ENCODE measurements around the gene MFNG.
"Not testable (repeated sequence)": the region's sequence is repeated elsewhere in the genome, so short reads cannot be mapped to it uniquely, and the experiment has no call there.

The MFNG gene, protein sequence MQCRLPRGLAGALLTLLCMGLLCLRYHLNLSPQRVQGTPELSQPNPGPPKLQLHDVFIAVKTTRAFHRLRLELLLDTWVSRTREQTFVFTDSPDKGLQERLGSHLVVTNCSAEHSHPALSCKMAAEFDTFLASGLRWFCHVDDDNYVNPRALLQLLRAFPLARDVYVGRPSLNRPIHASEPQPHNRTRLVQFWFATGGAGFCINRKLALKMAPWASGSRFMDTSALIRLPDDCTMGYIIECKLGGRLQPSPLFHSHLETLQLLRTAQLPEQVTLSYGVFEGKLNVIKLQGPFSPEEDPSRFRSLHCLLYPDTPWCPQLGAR

DNA sequence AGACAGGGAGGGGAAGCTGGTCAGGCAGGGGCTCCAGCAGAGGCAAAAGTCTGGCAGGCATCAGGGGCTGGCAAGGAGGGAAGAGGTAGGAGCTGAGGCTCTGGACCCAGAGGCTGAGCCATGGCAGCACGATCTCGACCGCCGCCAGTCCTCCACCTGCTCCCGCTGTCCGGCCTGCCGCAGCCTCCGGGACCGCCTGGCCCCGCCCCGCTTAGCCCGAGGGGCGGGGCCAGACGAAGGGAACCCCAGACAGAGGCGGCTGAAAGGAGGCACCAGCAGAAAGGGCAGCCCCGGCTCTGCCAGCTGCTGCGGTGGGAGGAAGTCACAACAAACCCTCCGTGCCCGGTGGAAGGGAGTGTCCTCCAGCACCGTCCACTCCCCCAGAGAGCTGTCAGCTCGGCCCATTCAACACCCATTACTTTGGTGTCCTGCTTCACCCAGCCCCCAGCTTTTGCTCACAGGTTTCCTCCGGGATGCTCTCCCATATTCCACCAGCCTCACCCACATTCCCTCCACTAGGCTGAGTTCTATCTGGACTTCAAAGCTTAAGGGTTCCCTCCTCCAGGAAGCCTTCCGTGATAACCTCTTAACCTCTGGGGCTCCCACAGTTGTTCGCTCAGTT, at the start of gene MFNG:
TSS of gene MFNG (minus strand) at position 161 of the 622 bp plus-strand sequence. CDS start 207 bp downstream, outside the sequence.
- peak; percentile 77 for DNase-seq (ENCODE audit: low spot score)

DNA sequence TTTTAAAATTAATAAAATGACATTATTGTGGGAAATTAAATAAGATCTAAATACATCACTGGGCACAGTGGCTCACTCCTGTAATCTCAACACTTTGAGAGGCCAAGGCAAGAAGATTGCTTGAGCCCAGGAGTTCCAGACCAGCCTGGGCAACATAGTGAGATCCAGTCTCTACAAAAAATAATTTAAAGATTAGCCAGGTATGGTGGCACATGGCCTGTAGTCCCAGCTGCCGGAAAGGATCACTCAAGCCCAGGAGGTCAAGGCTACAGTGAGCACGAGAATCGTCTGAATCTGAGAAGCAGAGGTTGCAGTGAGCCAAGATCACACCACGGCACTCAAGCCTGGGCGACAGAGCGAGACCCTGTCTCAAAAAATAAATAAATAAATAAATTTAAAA, 49.0 kb upstream of the MFNG start:
- DNase-seq (ENCODE audit: low spot score): no peak

- no peak for DNase-seq (ENCODE audit: low spot score)
These were observed 48.3 kb upstream of the MFNG start for GRCh38 chr22:37534445-37534844.

DNA sequence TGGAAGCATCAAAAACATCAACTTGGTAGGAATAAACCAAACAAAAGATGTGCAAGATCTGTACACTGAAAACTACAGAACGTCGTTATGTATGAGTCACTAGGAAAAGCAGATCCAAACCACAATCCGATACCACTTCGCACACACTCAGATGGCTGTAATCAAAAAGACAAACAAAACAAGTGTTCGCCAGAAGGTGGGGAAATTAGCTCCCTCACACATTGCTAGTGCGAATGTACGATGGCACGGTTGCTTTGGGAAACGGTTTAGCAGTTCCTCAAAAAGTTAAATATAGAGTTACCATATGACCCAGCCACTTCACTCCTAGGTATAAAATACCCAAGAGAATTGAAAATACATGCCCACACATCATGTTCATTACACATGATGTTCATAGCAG, 47.8 kb upstream of the MFNG start:
- peak; percentile 24 for DNase-seq (ENCODE audit: low spot score)

GRCh38 chr22:37529652-37530345, 43.6 kb upstream of the MFNG start:
- DNase-seq (ENCODE audit: low spot score): no peak

DNA sequence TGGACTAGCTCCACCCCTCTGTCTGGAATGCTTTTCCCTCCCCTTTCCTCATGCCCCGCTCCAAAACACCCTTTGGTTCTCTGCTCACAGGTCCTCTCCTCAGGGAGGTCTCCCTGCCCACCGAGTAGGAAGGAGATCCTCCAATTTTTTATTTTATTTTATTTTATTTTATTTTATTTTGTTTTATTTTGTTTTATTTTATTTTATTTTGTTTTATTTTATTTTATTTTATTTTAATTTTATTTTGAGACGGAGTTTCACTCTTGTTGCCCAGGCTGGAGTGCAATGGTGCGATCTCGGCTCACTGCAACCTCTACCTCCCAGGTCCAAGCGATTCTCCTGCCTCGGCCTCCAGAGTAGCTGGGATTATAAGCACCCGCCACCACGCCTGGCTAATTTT, 41.8 kb upstream of the MFNG start:
- not testable (repeated sequence) for DNase-seq (ENCODE audit: low spot score)

- DNase-seq (ENCODE audit: low spot score): not testable (repeated sequence)
These were observed 41.0 kb upstream of the MFNG start for GRCh38 chr22:37527081-37527752.

DNA sequence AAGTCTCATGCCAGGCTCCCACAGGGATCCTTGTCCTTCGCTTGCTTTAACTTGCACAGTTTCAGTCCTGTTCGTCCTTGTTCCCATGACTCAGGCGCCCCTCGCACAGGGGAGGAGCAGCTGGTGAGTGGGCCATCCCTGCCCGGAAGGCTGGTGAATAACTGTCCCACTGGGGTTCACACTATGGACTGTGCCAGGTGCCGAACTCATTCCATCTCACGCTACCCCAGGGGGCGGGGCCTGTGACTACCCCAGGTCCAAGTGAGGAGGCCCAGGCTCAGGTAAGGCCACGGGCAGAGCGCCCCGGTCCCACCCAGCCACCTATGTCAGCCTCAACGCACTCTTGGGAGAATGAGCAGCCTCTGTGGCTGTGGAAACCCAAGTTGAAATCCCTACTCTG, 40.2 kb upstream of the MFNG start:
- no peak for DNase-seq (ENCODE audit: low spot score)

DNA sequence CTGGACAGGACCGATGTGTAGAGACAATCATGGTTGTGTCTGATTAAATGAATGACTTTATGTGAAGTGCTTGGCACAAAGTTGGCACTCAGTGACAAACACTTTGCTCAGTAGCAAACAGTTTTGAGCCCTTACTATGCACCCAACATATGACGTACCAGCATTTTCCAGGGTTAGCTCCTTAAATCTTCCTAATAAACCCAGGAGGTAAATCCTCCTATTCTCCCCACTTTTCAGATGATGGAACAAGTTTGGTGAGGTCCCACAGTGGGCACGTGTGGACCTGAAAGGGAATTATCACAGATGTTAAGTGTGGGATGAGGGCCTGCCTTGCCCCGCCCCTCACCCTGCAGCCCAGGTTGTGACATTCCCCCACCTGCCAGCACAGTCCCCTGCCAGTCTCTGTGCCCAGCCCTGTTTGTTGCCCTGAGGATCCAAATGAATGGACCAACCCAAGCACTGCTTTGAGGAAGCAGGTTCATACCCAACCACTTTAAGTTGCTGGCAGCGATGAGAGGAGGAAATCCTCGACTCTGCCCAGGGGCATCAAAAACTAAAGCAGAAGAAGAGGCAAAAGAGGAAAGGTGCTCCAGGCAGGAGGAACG, 39.7 kb upstream of the MFNG start:
- DNase-seq (ENCODE audit: low spot score): no peak

GRCh38 chr22:37525073-37525745, 39.0 kb upstream of the MFNG start:
- no peak for DNase-seq (ENCODE audit: low spot score)

DNA sequence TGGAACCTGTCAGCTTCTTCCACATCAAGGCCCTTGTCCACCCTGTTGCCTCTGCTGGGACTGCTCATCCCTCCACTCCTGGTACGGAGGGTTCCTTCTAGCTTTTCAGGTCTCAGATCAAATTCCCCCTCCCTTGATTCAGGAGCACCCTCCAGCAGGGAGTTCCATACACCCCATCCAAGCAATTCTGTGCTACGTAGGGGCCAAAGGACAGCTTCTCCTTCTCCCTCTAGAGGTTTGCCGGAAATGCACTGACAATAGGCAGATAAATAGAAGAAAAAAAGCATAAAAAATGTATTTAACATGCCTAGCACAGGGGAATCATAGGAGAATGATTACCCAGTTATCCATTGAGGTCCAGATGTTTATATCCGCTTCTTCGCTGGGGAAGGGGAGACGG, 36.3 kb upstream of the MFNG start:
- no peak for DNase-seq (ENCODE audit: low spot score)

GRCh38 chr22:37521236-37521739, 35.1 kb upstream of the MFNG start:
- no peak for DNase-seq (ENCODE audit: low spot score)

DNA sequence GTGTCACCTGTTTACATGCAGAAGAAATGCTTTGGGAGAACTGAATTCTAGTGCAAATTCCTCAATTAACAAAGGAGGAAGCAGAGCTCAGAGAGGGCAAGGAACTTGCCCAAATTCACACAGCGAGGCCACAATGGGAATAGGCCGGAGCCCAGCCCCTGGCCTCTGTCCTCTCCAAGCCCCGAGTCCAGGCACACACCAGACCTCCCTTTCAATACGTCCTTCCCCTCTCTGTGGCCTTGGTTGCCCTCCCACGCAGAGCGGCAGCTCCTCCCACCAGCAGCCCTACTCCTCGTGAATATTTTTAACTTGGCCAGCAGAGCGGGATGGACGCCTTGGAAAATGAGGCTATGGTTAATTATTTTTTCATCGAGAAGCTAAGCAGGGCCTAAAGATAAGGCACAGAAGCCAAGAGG, 34.6 kb upstream of the MFNG start:
- no peak for DNase-seq (ENCODE audit: low spot score)

- DNase-seq (ENCODE audit: low spot score): no peak
These were observed 33.3 kb upstream of the MFNG start, which contains the start of gene CARD10 for GRCh38 chr22:37519268-37520195. TSS of gene CARD10 (minus strand) at chr22:37519415. CDS start at chr22:37519200, 215 bp downstream.

- DNase-seq (ENCODE audit: low spot score): no peak
These were observed 32.5 kb upstream of the MFNG start for GRCh38 chr22:37518509-37519267.

DNA sequence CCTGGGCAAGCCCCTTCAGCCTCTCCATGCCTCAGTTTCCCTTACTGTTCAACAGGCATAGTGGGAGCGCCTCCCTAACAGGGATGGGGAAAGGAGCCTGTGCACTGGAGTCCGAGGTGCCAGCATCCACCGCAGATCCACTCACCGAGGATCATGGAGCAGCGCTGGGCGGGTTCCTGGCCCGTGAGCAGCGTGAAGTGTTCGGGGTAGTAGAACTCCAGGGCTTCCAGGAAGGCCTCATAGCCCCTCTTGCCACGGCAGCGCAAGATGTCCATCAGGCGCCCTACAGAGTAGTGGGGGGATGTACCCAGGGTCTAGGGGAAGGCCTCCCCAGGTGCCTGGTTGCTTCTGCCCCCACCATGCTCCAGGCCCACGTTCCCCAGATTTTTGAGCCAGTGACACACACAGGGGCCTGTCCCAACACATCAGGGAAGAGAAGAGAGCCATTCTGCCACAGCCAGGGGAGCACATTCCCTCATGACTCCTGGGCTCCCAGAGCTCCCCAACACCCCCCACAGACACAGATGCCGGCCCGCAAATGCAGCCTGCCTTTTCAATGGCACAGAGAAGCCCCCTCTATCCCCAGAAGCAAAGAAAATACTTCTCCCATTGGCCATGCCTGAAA, 31.8 kb upstream of the MFNG start:
- no peak for DNase-seq (ENCODE audit: low spot score)

DNA sequence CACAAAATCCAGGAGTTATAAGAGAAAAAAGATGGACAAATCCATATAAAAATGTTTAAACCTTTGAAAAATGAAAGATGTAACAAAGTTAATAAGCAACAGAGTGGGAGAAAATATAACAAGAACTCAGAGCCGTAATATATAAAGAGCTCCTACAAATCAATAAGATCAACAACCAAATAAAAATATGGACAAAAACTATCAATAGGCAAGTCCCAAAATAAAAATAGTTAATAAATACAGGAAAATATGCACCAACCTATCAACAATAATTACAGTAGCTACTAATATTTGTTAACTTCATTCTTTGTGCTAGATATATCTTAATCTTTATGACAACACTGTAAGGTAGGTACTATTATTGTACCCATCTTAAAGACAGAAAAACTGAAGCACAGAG, 30.3 kb upstream of the MFNG start:
- no peak for DNase-seq (ENCODE audit: low spot score)

- no peak for DNase-seq (ENCODE audit: low spot score)
These were observed 29.7 kb upstream of the MFNG start for GRCh38 chr22:37515901-37516300.

- DNase-seq (ENCODE audit: low spot score): no peak
These were observed 28.4 kb upstream of the MFNG start for GRCh38 chr22:37514526-37515051.

All from CD4-positive, alpha-beta T cell treated with Interleukin-2 at 100 ng/mL for 4 hours (primary cell).